ENCODE data around the gene R3HDM2.

The R3HDM2 gene

DNA sequence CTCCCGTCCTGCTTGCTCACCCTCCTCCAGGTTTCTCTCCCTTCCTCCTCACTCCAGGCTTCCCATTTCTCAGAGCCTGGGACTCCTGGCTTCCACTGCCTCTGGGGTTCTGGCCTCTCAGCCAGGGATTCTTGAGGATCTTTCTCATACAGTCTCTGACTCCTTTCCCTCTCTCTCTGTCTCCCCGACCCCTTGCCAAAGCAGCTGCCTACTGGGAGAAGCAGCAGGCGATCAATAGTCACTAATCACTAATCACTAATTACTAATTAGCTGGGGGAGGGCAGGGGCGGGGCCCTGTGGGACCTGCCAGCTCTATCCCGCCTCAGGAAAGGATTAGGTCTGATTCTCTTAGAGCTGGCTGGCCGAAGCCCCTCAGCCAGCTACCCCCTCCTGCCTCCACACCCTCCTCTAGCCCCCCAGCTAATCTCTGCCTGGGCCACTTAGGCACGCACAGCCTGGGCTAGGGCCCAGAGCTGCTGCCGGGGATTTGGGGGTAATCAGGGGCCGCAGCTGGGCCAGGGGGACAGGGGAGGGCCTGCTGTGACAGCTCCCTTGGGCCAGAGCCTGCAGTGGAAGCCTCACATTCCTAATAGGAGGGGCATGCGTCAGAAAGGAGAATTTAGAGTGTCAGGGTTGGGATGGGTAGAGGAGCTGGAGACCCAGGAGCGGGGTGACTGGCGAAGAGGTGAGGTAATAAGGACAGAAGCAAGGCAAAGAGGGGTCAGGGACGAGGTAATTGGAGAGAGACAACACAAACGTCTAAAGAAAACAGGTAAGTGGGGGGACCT, 211.4 kb downstream of the R3HDM2 start:
- POLR2A ChIA-PET (ENCODE audit: low non-redundant PET) = interaction anchor here (0.6 kb wide), 2 partner anchors 11 to 18 kb away, joined by 3 read pairs; no protein-coding TSS in a partner anchor
- TF ChIP-seq, protein P1, sequence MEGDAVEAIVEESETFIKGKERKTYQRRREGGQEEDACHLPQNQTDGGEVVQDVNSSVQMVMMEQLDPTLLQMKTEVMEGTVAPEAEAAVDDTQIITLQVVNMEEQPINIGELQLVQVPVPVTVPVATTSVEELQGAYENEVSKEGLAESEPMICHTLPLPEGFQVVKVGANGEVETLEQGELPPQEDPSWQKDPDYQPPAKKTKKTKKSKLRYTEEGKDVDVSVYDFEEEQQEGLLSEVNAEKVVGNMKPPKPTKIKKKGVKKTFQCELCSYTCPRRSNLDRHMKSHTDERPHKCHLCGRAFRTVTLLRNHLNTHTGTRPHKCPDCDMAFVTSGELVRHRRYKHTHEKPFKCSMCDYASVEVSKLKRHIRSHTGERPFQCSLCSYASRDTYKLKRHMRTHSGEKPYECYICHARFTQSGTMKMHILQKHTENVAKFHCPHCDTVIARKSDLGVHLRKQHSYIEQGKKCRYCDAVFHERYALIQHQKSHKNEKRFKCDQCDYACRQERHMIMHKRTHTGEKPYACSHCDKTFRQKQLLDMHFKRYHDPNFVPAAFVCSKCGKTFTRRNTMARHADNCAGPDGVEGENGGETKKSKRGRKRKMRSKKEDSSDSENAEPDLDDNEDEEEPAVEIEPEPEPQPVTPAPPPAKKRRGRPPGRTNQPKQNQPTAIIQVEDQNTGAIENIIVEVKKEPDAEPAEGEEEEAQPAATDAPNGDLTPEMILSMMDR (conservative IDR thresholded peaks at IDR 0.05; ENCODE audit: low read depth) = no peak
- no peak for DNase-seq (ENCODE audit: low spot score)
- H3K27ac ChIP-seq = no peak overlapping the region
- CTCF ChIA-PET = interaction anchor here (0.7 to 1.7 kb wide), 4 partner anchors 20 to 488 kb away, joined by 3 to 7 read pairs (median 4); no protein-coding TSS in a partner anchor

GRCh38 chr12:57218030-57218853, 212.6 kb downstream of the R3HDM2 start:
- H3K27ac ChIP-seq = no peak overlapping the region
- CTCF ChIA-PET = interaction anchor here (7.0 kb wide), 1 partner anchor 23 kb away, joined by 147 read pairs; no protein-coding TSS in a partner anchor
- TF ChIP-seq, protein P1 (conservative IDR thresholded peaks at IDR 0.05; ENCODE audit: low read depth) = no peak
- POLR2A ChIA-PET (ENCODE audit: low non-redundant PET) = interaction anchor here (1.0 kb wide), 1 partner anchor 11 kb away, joined by 3 read pairs; the partner anchor contains the start of gene SHMT2
- no peak for DNase-seq (ENCODE audit: low spot score)

- no peak overlapping the region for H3K27ac ChIP-seq
- ChIA-PET CTCF (interaction anchor here (0.6 to 7.0 kb wide), 5 partner anchors 9 to 93 kb away, joined by 3 to 147 read pairs (median 4); no protein-coding TSS in a partner anchor), POLR2A (ENCODE audit: low non-redundant PET) (interaction anchor here (0.5 to 1.0 kb wide), 2 partner anchors 12 to 25 kb away, joined by 3 read pairs; partner anchors contain the start of gene SHMT2)
- DNase-seq (ENCODE audit: low spot score) = no peak
- TF ChIP-seq, protein P1 (conservative IDR thresholded peaks at IDR 0.05; ENCODE audit: low read depth) = no peak
Observed at GRCh38 chr12:57216921-57217879, 213.6 kb downstream of the R3HDM2 start.

DNA sequence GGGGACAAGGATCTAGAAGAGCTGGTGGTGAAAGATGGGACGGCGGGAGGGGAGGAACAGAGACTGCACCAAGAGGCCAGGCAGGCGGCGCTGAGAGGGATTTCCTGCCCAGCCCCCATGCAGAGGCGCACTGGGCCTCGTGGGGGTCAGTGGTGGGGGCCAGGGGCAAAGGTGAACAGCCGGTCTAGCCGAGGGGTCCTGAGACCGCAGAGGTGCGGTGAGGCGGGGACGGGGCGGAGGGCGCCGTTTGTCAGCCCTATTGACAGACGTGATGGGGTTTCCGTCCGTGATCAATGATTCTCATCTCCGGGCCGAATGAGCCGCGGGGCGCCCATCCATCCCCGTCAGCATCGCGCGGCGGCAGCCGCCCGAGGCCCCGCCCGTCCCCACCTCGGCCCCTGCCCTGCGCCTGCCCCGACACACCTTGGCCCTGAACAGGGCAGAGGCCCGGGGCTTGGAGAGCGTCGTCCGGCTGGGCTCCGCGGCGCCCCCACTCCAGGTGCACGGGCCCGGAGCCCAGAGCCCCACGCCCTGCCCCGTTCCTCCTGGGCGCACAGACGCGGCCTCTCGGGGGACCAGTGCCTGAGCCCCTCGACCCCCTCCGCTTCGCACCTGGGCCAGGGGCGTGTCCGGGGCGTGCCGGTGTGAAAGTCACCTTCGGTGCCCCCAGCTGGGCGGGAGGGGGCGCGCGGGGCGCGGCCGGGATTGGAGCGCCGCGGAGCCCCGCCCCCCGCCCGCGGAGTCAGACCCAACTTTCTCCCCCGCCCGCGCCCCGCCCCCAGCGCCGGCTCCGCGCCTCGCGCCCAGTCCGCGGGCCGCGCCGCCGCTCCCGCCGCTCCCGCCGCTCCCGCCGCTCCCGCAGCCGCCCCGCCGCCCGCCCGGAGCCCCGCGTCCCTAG, 214.6 kb downstream of the R3HDM2 start, which contains the start of gene NXPH4:
TSS of gene NXPH4 (plus strand) at position 781 of the 898 bp plus-strand sequence. CDS start 176 bp downstream, outside the sequence.
- DNase-seq (ENCODE audit: low spot score) = no peak
- TF ChIP-seq, protein P1 (conservative IDR thresholded peaks at IDR 0.05; ENCODE audit: low read depth) = no peak
- H3K27ac ChIP-seq = peak within 1 kb of the TSS; percentile 9; the same call in 1 of the 2 replicates
- ChIA-PET CTCF (interaction anchor here (0.6 to 7.0 kb wide), 7 partner anchors 8 to 92 kb away, joined by 3 to 147 read pairs (median 3); partner anchors contain the start of gene SHMT2), POLR2A (ENCODE audit: low non-redundant PET) (no interaction called here)

DNA sequence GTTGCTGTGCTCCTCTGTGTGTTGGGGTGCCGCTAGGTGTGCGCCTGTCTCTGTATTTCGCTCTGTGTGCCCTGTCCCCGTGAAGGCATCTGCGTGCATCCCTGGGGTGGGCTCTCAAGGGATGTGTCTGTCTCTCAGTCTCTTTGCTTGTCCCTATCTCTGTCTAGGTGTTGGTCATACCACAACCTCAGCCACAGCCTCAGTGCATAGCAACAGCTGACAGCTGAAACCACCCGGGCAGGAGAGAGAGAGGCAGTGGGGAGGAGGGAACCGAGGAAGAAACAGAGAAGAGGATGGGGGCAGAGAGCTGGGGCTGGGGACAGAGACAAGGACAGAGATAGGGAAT, 215.2 kb downstream of the R3HDM2 start:
- TF ChIP-seq, protein P1 (conservative IDR thresholded peaks at IDR 0.05; ENCODE audit: low read depth) = no peak
- H3K27ac ChIP-seq = peak overlapping the region; percentile 9; the same call in 1 of the 2 replicates
- DNase-seq (ENCODE audit: low spot score) = no peak
- CTCF ChIA-PET = interaction anchor here (0.6 to 7.0 kb wide), 4 partner anchors 14 to 91 kb away, joined by 3 to 147 read pairs (median 4); partner anchors contain the start of gene SHMT2
- POLR2A ChIA-PET (ENCODE audit: low non-redundant PET) = no interaction called here
